Raji (cell line): ENCODE results near the gene AKT3.

Experiments used
- POLR2A ChIP-seq: IDR thresholded peaks from 2 replicates; pipeline ENCODE4 v1.6.1; 2011; ENCODE audit warnings: low read depth, low read length, control low read depth; ENCODE audit not compliant: insufficient read depth

The AKT3 gene

GRCh38 chr1:243493156-243494129 lies 356.6 kb downstream of the AKT3 start:
- no peak for TF ChIP-seq POLR2A

DNA sequence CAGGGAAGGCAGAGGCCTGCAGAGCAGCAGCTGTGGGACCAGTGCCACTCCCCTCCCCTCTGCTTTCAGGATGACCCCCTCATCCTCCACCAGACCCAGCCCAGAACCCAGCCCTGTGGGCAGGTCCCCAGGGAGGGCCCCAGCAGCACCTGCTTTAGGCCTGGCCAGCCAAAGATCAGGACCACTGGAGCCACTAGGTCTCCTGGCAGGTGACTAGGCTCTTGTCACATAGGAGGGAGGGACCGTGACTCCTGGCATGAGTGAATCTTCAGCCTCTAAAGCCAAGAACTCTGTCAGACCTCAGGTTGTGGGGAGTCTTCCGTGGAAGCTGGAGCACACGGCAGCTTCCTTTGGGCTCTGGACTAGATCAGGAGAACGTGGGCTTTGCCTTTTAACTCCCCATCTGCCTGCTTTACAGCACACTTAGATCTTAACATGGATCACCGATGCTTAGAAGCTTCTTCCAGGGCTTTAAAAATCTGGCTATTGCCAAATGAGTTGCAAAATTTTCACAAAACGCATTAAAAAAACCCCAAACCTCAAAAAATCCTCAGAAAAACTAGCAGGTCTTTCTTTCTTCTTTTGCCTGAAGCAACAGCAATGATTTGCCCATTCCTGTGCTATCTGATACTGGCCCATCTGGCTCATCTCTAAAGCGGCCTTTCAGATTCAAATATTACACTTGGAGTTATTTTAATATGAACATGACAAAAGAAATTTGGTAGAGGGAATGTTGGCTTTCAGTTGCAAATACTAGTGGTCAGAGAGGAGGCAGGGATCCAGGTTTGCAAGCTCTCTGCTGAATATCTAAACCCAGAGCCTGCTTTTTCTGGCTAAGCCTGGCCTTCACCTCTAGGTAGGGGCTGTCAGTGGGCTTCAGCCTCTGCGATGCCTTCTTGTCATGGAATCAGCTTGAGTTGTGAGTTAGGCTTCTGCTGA lies 359.0 kb downstream of the AKT3 start:
- TF ChIP-seq POLR2A, result no peak

GRCh38 chr1:243489681-243490546 lies 360.1 kb downstream of the AKT3 start:
- no peak for TF ChIP-seq POLR2A

GRCh38 chr1:243489158-243489527 lies 360.9 kb downstream of the AKT3 start:
- no peak for TF ChIP-seq POLR2A

GRCh38 chr1:243488459-243489157 lies 361.4 kb downstream of the AKT3 start:
- TF ChIP-seq POLR2A, result no peak

- no peak for TF ChIP-seq POLR2A
These were observed 362.3 kb downstream of the AKT3 start for GRCh38 chr1:243487649-243488227.

DNA sequence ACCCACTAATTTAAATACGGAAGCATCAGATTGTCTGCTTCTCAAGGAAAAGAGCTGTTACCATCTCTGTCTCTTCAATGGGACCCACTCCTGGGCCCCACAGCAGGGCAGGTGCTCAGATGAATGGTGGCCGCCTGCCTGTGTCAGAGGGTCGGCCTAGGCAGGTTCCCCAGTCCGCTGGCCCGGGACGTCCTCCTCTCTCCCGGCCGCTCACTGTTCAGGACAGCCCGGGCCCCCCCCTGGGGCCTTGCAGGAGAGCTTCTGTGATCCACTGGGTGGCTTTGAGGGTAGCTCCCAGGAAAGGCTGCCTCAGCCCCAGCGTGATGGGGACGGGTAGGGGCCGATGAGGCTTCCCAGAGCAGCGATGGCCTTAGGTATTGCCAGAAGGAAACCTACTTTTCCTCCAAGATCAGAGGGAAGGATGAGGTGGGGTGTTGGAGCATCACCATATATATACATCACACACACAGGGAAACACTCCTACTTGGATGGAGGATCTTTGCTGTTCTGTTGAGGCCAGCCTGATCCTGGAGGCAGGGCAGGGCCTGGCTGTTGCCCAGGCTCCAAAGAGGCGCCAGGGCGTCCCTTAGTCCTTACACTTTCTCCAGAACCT lies 362.9 kb downstream of the AKT3 start:
- no peak for TF ChIP-seq POLR2A

- TF ChIP-seq POLR2A, result no peak
These were observed 366.1 kb downstream of the AKT3 start for GRCh38 chr1:243483952-243484351.

- TF ChIP-seq POLR2A, result no peak
These were observed 366.8 kb downstream of the AKT3 start for GRCh38 chr1:243483071-243483771.

DNA sequence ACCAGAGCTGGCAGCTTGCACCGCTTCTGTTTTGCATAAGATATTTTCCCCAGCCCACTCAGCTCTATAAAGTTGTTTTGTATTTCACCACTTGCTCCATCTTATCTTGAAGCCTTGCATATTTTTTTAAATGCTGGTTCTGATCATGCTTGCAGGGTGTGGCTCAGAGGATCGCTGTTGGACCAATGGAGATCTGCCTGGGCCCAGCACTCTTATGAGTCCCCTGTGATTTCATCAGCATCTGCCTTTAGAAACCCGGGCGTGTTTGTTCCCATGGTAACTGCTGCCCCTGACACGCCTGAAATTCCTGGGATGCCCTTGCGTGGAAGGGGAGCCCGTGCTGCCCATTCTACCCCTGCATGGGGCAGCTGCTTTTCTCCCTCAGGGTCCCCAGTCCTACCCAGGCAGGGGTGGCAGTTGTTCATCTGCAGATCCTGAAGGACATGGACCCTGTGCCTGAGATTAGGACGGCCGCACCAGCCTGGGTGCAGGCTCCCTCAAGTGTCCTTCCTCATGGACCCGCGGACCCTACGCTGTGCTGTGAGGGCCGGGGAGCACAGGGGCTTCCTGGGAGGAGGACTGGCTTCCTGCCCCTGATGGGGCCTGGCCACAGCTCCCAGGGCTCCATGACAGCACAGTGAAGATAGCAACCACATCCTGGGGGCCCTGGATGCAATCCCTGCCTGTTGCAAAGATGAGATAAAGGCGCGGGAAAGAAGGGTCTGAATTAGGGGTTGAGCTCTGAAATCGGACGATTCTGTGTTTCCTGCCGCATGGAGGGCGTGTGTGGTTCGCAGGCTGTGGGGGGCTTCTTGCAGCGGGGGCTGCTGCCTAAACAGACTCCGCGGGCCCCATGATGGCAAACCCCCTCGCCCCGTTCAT lies 367.7 kb downstream of the AKT3 start:
- no peak for TF ChIP-seq POLR2A

- TF ChIP-seq POLR2A, result no peak
These were observed 368.9 kb downstream of the AKT3 start for GRCh38 chr1:243481101-243481500.
